LoVo (cell line): Measurements from ENCODE around the gene GNAQ.

Experiments
- DNase-seq: peaks from one replicate; pipeline ENCODE4 v3.0.0-alpha.2; 2016; ENCODE audit warnings: low spot score

GNAQ gene

GRCh38 chr9:78003730-78004129 is 27.9 kb downstream of the GNAQ start:
- no peak for DNase-seq

GRCh38 chr9:78001946-78002731 is 29.5 kb downstream of the GNAQ start:
- no peak for DNase-seq

- no peak for DNase-seq
Observed at GRCh38 chr9:78000221-78000620, 31.4 kb downstream of the GNAQ start.

- no peak for DNase-seq
Observed at GRCh38 chr9:77999231-77999631, 32.4 kb downstream of the GNAQ start.

GRCh38 chr9:77997611-77998284 is 33.9 kb downstream of the GNAQ start:
- no peak for DNase-seq

- no peak for DNase-seq
Observed at GRCh38 chr9:77996696-77997095, 34.9 kb downstream of the GNAQ start.

- no peak for DNase-seq
Observed at GRCh38 chr9:77991191-77991590, 40.4 kb downstream of the GNAQ start.

- no peak for DNase-seq
Observed at GRCh38 chr9:77989909-77990308, 41.7 kb downstream of the GNAQ start.

- DNase-seq: no peak
Observed at GRCh38 chr9:77989458-77989857, 42.2 kb downstream of the GNAQ start.

- no peak for DNase-seq
Observed at GRCh38 chr9:77988630-77989029, 43.0 kb downstream of the GNAQ start.

- DNase-seq: no peak
Observed at GRCh38 chr9:77987880-77988525, 43.6 kb downstream of the GNAQ start.

GRCh38 chr9:77987081-77987656 is 44.4 kb downstream of the GNAQ start:
- no peak for DNase-seq

GRCh38 chr9:77985996-77986395 is 45.6 kb downstream of the GNAQ start:
- DNase-seq: no peak

- no peak for DNase-seq
Observed at GRCh38 chr9:77983320-77983662, 48.3 kb downstream of the GNAQ start.

- no peak for DNase-seq
Observed at GRCh38 chr9:77982581-77983319, 48.9 kb downstream of the GNAQ start.

GRCh38 chr9:77981907-77982306 is 49.7 kb downstream of the GNAQ start:
- no peak for DNase-seq

GRCh38 chr9:77981332-77981731 is 50.3 kb downstream of the GNAQ start:
- peak; percentile 80 for DNase-seq

- DNase-seq: no peak
Observed at GRCh38 chr9:77980622-77981021, 51.0 kb downstream of the GNAQ start.

GRCh38 chr9:77978086-77978781 is 53.4 kb downstream of the GNAQ start:
- DNase-seq: no peak

- DNase-seq: no peak
Observed at GRCh38 chr9:77977210-77977611, 54.4 kb downstream of the GNAQ start.

- no peak for DNase-seq
Observed at GRCh38 chr9:77975806-77976205, 55.8 kb downstream of the GNAQ start.

- DNase-seq: no peak
Observed at GRCh38 chr9:77975036-77975435, 56.6 kb downstream of the GNAQ start.
